IPS-18c (cell line): ENCODE measurements around the gene SBNO2.

Source experiments
- H3K4me3 ChIP-seq: 2 replicates; pipeline ENCODE4 v1.7.0; 2013; ENCODE audit warnings: low read depth, mild to moderate bottlenecking, low read length, moderate library complexity; ENCODE audit not compliant: insufficient read depth
- H3K9me3 ChIP-seq: one replicate; pipeline ENCODE4 v1.6.1; 2013; ENCODE audit warnings: mild to moderate bottlenecking, low read length, moderate library complexity; ENCODE audit not compliant: control insufficient read depth, insufficient read depth

SBNO2 gene

GRCh38 chr19:1147934-1148549, 26.0 kb downstream of the SBNO2 start:
- Histone ChIP-seq H3K9me3 (no peaks in the 10 kb centered on the region), H3K4me3 (no peak overlapping the region)

- Histone ChIP-seq H3K9me3 (no peaks in the 10 kb centered on the region), H3K4me3 (no peak overlapping the region)
These were observed 26.9 kb downstream of the SBNO2 start for GRCh38 chr19:1146858-1147780.

GRCh38 chr19:1146412-1146699, 27.7 kb downstream of the SBNO2 start:
- Histone ChIP-seq H3K9me3 (no peaks in the 10 kb centered on the region), H3K4me3 (no peak overlapping the region)

GRCh38 chr19:1145635-1146411, 28.2 kb downstream of the SBNO2 start:
- Histone ChIP-seq H3K4me3 (no peak overlapping the region), H3K9me3 (no peaks in the 10 kb centered on the region)

GRCh38 chr19:1144741-1145140, 29.3 kb downstream of the SBNO2 start:
- Histone ChIP-seq H3K4me3 (no peak overlapping the region), H3K9me3 (no peaks in the 10 kb centered on the region)

GRCh38 chr19:1143828-1144399, 30.2 kb downstream of the SBNO2 start:
- no peak overlapping the region for H3K4me3 ChIP-seq
- H3K9me3 ChIP-seq, result no peaks in the 10 kb centered on the region

GRCh38 chr19:1141944-1142343, 32.1 kb downstream of the SBNO2 start:
- Histone ChIP-seq H3K9me3 (no peaks in the 10 kb centered on the region), H3K4me3 (no peak overlapping the region)

- H3K9me3 ChIP-seq, result no peaks in the 10 kb centered on the region
- no peak overlapping the region for H3K4me3 ChIP-seq
These were observed 33.6 kb downstream of the SBNO2 start for GRCh38 chr19:1140272-1141027.

GRCh38 chr19:1139126-1139525, 34.9 kb downstream of the SBNO2 start:
- no peak overlapping the region for H3K4me3 ChIP-seq

GRCh38 chr19:1138121-1138520, 35.9 kb downstream of the SBNO2 start:
- H3K9me3 ChIP-seq, result no peaks in the 10 kb centered on the region
- no peak overlapping the region for H3K4me3 ChIP-seq

More at GRCh38 chr19:1139126-1139525, 34.9 kb downstream of the SBNO2 start:
- no peaks in the 10 kb centered on the region for H3K9me3 ChIP-seq

GRCh38 chr19:1136621-1137317, 37.3 kb downstream of the SBNO2 start:
- Histone ChIP-seq H3K9me3 (no peaks in the 10 kb centered on the region), H3K4me3 (no peak overlapping the region)

- Histone ChIP-seq H3K9me3 (no peaks in the 10 kb centered on the region), H3K4me3 (no peak overlapping the region)
These were observed 37.9 kb downstream of the SBNO2 start for GRCh38 chr19:1136201-1136600.

- Histone ChIP-seq H3K4me3 (no peak overlapping the region), H3K9me3 (no peaks in the 10 kb centered on the region)
These were observed 38.6 kb downstream of the SBNO2 start for GRCh38 chr19:1135454-1135853.

GRCh38 chr19:1134431-1134830, 39.6 kb downstream of the SBNO2 start:
- H3K9me3 ChIP-seq, result no peaks in the 10 kb centered on the region

GRCh38 chr19:1133471-1133929, 40.6 kb downstream of the SBNO2 start:
- no peak overlapping the region for H3K4me3 ChIP-seq
- no peaks in the 10 kb centered on the region for H3K9me3 ChIP-seq

More at GRCh38 chr19:1134431-1134830, 39.6 kb downstream of the SBNO2 start:
- H3K4me3 ChIP-seq, result no peak overlapping the region
